ENCODE results near the gene ZNF101. TPM values are rescaled to one million over a fixed set of nuclear protein-coding genes. Genes with fewer than 3 reads are reported as not detected.
A peak's percentile ranks its signal among the peaks of the same experiment; 100 is the strongest.

Gene ZNF101
- total RNA-seq, 4 donors from 2014 or later, result 5.5 to 8.2 (median 6.5) TPM

- H3K9me3 ChIP-seq, result no peaks in the 10 kb centered on the region
- TF ChIP-seq POLR2A (IDR thresholded peaks at IDR 0.05), result no peak
- no peak for TF ChIP-seq CTCF (IDR thresholded peaks at IDR 0.05)
- H3K27ac ChIP-seq, result peak overlapping the region in 3 of 4 donors; percentile 77 to 87 (median 86)
- no peak for DNase-seq
- H3K4me3 ChIP-seq, result peak overlapping the region; percentile 69 to 80 (median 74)
- WGBS, 2 donors, result 22 to 29% methylated on average over 1 to 2 of the region's 5 CpGs
- peaks cover 5 to 24% (median 8%) of the 10 kb centered on the region in 3 donors for H3K4me1 ChIP-seq
- intact Hi-C loops (cut with DNase I), result loop anchor here (5.0 kb wide), 1 partner anchor 112 kb away; no protein-coding TSS in a partner anchor
- peaks cover 28 to 72% (median 30%) of the 10 kb centered on the region in 3 donors for H3K36me3 ChIP-seq
- H3K27me3 ChIP-seq, result no peaks in the 10 kb centered on the region
Observed at GRCh38 chr19:19644054-19644388, 24.6 kb upstream of the ZNF101 start.

- DNase-seq, result no peak
- peaks cover 28 to 72% (median 33%) of the 10 kb centered on the region in 3 donors for H3K36me3 ChIP-seq
- intact Hi-C loops (cut with DNase I), result no loop called here
Observed at GRCh38 chr19:19645233-19645870, 23.3 kb upstream of the ZNF101 start.

GRCh38 chr19:19647037-19647835, 21.4 kb upstream of the ZNF101 start:
- H3K4me3 ChIP-seq, result no peak overlapping the region
- intact Hi-C loops (cut with DNase I), result no loop called here
- H3K4me1 ChIP-seq, result peaks cover 5 to 18% (median 8%) of the 10 kb centered on the region in 3 donors
- H3K9me3 ChIP-seq, result no peaks in the 10 kb centered on the region
- no peak overlapping the region for H3K27ac ChIP-seq
- no peak for DNase-seq
- H3K36me3 ChIP-seq, result peaks cover 34 to 82% (median 47%) of the 10 kb centered on the region in 3 donors
- TF ChIP-seq POLR2A (IDR thresholded peaks at IDR 0.05), result no peak
- H3K27me3 ChIP-seq, result no peaks in the 10 kb centered on the region
- 77% methylated on average over 4 of the region's 29 CpGs; no CpG with 5 or more reads in 1 of the 2 donors for WGBS, 2 donors

More at GRCh38 chr19:19645233-19645870, 23.3 kb upstream of the ZNF101 start:
- TF ChIP-seq POLR2A (IDR thresholded peaks at IDR 0.05) (no peak), CTCF (IDR thresholded peaks at IDR 0.05) (no peak)
- Histone ChIP-seq H3K4me3 (no peak overlapping the region), H3K27me3 (no peaks in the 10 kb centered on the region), H3K9me3 (no peaks in the 10 kb centered on the region), H3K4me1 (peaks cover 5 to 24% (median 8%) of the 10 kb centered on the region in 3 donors), H3K27ac (no peak overlapping the region)
- WGBS, 2 donors, result 85 to 94% methylated on average over 4 to 8 of the region's 17 CpGs

GRCh38 chr19:19649155-19649554, 19.5 kb upstream of the ZNF101 start:
- no peaks in the 10 kb centered on the region for H3K27me3 ChIP-seq
- no peak overlapping the region for H3K4me3 ChIP-seq
- TF ChIP-seq CTCF (IDR thresholded peaks at IDR 0.05) (no peak), POLR2A (IDR thresholded peaks at IDR 0.05) (no peak)
- intact Hi-C loops (cut with DNase I), result no loop called here
- no peaks in the 10 kb centered on the region for H3K9me3 ChIP-seq
- H3K27ac ChIP-seq, result no peak overlapping the region
- 82 to 90% methylated on average over 6 of the region's 6 CpGs for WGBS, 2 donors
- no peaks in the 10 kb centered on the region for H3K4me1 ChIP-seq
- peaks cover 50 to 100% (median 64%) of the 10 kb centered on the region in 3 donors for H3K36me3 ChIP-seq
- no peak for DNase-seq

- H3K27me3 ChIP-seq, result no peaks in the 10 kb centered on the region
- no peak for TF ChIP-seq CTCF (IDR thresholded peaks at IDR 0.05)
- no peak for TF ChIP-seq POLR2A (IDR thresholded peaks at IDR 0.05)
- no peaks in the 10 kb centered on the region for H3K9me3 ChIP-seq
- no peak overlapping the region for H3K4me3 ChIP-seq
- H3K36me3 ChIP-seq, result peaks cover 54 to 100% (median 68%) of the 10 kb centered on the region in 3 donors
- no peak overlapping the region for H3K27ac ChIP-seq
- DNase-seq, result no peak
- 93% methylated on average over 3 of the region's 22 CpGs; no CpG with 5 or more reads in 1 of the 2 donors for WGBS, 2 donors
- H3K4me1 ChIP-seq, result no peaks in the 10 kb centered on the region
- intact Hi-C loops (cut with DNase I), result no loop called here
Observed at GRCh38 chr19:19649580-19649995, 19.1 kb upstream of the ZNF101 start.
